KMS-11 (cell line): ENCODE results near the gene CCDC102A.
A peak's percentile ranks its signal among the peaks of the same experiment; 100 is the strongest.

Experiments
- H2AFZ ChIP-seq: fragments of 200-600 bp; sonication (generic); 2 replicates; pipeline ENCODE4 v1.6.1; 2016; ENCODE audit warnings: antibody characterized with exemption, mixed run types, low read depth
- H3K27ac ChIP-seq: fragments of 200-600 bp; sonication (generic); 2 replicates; pipeline ENCODE4 v1.6.1; 2016; ENCODE audit warnings: mild to moderate bottlenecking, mixed run types
- H3K27me3 ChIP-seq: fragments of 200-600 bp; sonication (generic); 2 replicates; pipeline ENCODE4 v1.6.1; 2017; ENCODE audit warnings: mild to moderate bottlenecking, low read depth, mixed run types, moderate library complexity; ENCODE audit not compliant: insufficient read depth
- H3K36me3 ChIP-seq: fragments of 200-600 bp; sonication (generic); 2 replicates; pipeline ENCODE4 v1.6.1; 2017; ENCODE audit warnings: mild to moderate bottlenecking, mixed run types; ENCODE audit not compliant: insufficient read depth
- H3K4me1 ChIP-seq: fragments of 200-600 bp; sonication (generic); 2 replicates; pipeline ENCODE4 v1.6.1; 2016; ENCODE audit warnings: mild to moderate bottlenecking, low read depth, mixed run types; ENCODE audit not compliant: poor library complexity, severe bottlenecking
- H3K4me2 ChIP-seq: fragments of 200-600 bp; sonication (generic); 2 replicates; pipeline ENCODE4 v1.7.0; 2016; ENCODE audit warnings: mild to moderate bottlenecking, mixed run types
- H3K4me3 ChIP-seq: fragments of 200-600 bp; sonication (generic); IDR thresholded peaks from 2 replicates; pipeline ENCODE4 v1.6.1; 2017; ENCODE audit warnings: low read depth, low read length, mixed read lengths; ENCODE audit not compliant: insufficient read depth
- H3K79me2 ChIP-seq: fragments of 200-600 bp; sonication (generic); 2 replicates; pipeline ENCODE4 v1.6.1; 2016; ENCODE audit warnings: low read depth, mixed run types; ENCODE audit not compliant: insufficient read depth
- H3K9ac ChIP-seq: fragments of 200-600 bp; sonication (generic); 2 replicates; pipeline ENCODE4 v1.6.1; 2016; ENCODE audit warnings: mild to moderate bottlenecking, mixed run types
- H4K20me1 ChIP-seq: fragments of 200-600 bp; sonication (generic); 2 replicates; pipeline ENCODE4 v1.6.1; 2016; ENCODE audit warnings: mild to moderate bottlenecking, mixed run types; ENCODE audit not compliant: insufficient read depth
- TF ChIP-seq, protein P1 (sequence below): fragments of 200-600 bp; sonication (generic); conservative IDR thresholded peaks from 2 replicates; pipeline ENCODE4 v1.6.1; 2017; ENCODE audit warnings: low read depth, mild to moderate bottlenecking, antibody characterized with exemption, low read length, moderate library complexity, mixed read lengths

The CCDC102A gene

DNA sequence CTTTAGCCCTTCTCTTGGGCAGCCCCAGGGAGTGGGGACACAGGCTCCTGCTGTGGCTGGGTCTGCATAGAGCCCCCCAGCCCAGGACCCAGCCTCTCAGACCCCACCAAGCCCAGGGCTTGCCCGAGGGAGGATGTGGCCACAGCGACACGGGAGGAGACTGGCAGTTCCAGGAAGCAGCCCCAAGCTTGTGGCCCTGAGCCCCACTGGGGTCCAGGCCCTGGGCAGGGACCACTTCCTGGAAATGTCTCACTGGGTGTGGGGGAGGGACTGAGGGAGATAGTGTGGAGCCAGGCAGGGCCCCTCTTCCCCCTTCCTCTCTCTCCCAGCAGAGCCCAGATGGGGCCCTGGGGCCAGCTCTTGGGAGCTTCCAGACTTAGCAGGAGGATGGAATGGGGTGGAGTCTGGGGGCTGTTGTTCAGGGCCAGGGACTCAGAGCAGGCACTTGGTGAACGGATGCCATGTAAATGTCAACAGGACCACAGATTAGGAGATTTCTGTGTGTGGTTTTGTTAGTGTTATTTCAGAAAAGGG, 41.4 kb upstream of the CCDC102A start:
- no peaks in the 10 kb centered on the region for H4K20me1 ChIP-seq

DNA sequence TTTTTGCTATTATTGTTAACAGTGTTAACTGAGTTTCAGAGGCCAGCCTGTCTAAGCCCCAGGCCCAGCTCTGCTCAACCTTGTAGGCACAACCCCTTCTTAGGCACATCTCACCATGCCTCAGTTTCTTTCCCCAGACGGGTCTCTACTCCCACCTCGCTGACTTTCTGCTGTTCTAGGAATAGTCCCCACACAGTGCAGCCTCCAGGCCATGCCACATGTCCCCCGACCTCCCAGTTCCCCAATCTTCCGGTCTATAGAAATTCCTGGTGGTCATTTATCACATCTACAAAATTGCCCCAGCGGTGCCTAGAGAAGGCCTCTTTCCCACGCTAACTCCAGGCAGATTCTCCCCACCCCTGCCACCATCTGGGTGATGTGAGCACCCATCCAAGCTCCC, 40.8 kb upstream of the CCDC102A start:
- H3K79me2 ChIP-seq = no peaks in the 10 kb centered on the region
- H3K4me1 ChIP-seq = peaks cover 4% of the 10 kb centered on the region
- no peak overlapping the region for H3K4me3 ChIP-seq
- no peaks in the 10 kb centered on the region for H3K27me3 ChIP-seq
- H3K4me2 ChIP-seq = no peak overlapping the region
- H3K9ac ChIP-seq = no peak overlapping the region
- H2AFZ ChIP-seq = no peak overlapping the region
- H3K27ac ChIP-seq = no peak overlapping the region
- TF ChIP-seq, protein P1, sequence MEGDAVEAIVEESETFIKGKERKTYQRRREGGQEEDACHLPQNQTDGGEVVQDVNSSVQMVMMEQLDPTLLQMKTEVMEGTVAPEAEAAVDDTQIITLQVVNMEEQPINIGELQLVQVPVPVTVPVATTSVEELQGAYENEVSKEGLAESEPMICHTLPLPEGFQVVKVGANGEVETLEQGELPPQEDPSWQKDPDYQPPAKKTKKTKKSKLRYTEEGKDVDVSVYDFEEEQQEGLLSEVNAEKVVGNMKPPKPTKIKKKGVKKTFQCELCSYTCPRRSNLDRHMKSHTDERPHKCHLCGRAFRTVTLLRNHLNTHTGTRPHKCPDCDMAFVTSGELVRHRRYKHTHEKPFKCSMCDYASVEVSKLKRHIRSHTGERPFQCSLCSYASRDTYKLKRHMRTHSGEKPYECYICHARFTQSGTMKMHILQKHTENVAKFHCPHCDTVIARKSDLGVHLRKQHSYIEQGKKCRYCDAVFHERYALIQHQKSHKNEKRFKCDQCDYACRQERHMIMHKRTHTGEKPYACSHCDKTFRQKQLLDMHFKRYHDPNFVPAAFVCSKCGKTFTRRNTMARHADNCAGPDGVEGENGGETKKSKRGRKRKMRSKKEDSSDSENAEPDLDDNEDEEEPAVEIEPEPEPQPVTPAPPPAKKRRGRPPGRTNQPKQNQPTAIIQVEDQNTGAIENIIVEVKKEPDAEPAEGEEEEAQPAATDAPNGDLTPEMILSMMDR = no peak
- H3K36me3 ChIP-seq = no peaks in the 10 kb centered on the region
- no peaks in the 10 kb centered on the region for H4K20me1 ChIP-seq

More for the DNA sequence above, 41.4 kb upstream of the CCDC102A start:
- no peak overlapping the region for H3K9ac ChIP-seq
- no peak overlapping the region for H3K4me3 ChIP-seq
- TF ChIP-seq, protein P1 = no peak
- H3K36me3 ChIP-seq = no peaks in the 10 kb centered on the region
- H3K79me2 ChIP-seq = no peaks in the 10 kb centered on the region
- H3K27me3 ChIP-seq = no peaks in the 10 kb centered on the region
- H3K27ac ChIP-seq = no peak overlapping the region
- H2AFZ ChIP-seq = no peak overlapping the region
- no peak overlapping the region for H3K4me2 ChIP-seq
- peaks cover 4% of the 10 kb centered on the region for H3K4me1 ChIP-seq

DNA sequence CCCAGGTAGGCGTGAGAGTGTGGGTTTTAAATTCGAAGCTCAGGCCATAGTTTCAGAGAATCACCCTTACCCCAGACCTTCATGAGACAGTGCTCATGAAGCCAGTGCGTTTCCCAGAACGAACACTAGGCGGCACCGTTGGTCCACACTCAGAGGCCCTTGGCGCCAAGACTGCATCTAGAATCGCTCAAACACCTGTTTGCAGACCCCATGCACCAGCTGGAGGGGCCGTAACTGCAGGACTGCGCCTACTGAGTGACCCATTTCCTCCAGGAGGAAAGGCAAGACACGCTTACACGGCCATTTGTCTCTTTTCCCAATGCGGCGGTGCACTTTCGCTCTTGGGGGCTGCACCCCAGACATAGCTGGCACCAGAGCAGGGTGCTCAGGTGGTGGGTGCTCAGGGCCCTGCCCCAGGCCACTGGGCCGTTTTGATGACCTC, 40.1 kb upstream of the CCDC102A start:
- Histone ChIP-seq H2AFZ (peak overlapping the region; percentile 58; the same call in 1 of the 2 replicates), H3K27me3 (no peaks in the 10 kb centered on the region), H3K27ac (no peak overlapping the region), H3K9ac (no peak overlapping the region), H3K4me1 (peaks cover 4% of the 10 kb centered on the region), H3K4me3 (no peak overlapping the region), H4K20me1 (no peaks in the 10 kb centered on the region), H3K4me2 (peak overlapping the region; percentile 19; the same call in 1 of the 2 replicates), H3K36me3 (no peaks in the 10 kb centered on the region), H3K79me2 (no peaks in the 10 kb centered on the region)
- TF ChIP-seq, protein P1 = peak; percentile 93

DNA sequence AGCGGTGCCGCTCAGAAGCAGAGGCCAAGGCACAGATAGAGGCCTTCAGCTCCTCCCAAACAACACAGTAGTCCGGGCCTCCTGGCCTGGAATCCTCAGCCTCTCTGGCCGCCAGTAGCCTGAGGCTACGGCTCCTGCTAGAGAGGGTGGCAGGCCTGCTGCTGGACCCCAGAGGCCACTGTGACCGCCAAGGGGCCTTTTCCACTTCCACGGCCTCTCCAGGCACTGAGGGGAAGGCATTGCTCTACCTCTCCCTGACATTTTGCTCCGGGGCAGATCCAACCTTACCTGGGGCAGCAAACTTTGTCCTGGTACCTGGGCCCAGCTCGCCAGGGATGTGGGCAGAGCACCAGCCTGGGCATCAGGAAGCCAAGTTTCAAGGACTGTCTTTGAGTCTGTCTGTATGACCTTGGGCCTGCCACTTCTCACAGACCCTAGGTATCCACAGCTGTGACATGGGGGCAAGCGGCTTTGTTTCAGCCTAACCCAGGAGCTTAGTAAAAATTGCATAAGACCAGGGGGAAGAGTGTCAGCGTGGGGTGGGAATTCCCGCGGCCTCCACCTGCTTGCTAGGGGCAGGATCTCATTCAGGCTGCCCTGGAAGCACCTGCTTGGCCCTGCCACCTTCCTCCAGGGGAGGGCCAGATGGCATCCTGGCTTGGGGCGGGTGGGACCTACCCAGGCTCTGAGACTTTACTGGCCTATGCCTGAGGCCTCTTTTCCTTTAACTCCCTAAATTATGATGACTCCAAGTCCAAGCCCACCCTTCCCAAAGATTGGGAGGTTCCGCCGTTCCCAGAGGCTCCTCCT, 39.3 kb upstream of the CCDC102A start:
- Histone ChIP-seq H3K79me2 (no peaks in the 10 kb centered on the region), H3K27me3 (no peaks in the 10 kb centered on the region), H3K4me1 (peaks cover 4% of the 10 kb centered on the region), H3K9ac (no peak overlapping the region), H3K4me2 (no peak overlapping the region), H3K4me3 (no peak overlapping the region), H3K27ac (no peak overlapping the region), H4K20me1 (no peaks in the 10 kb centered on the region), H2AFZ (peak overlapping the region; percentile 58; the same call in 1 of the 2 replicates), H3K36me3 (no peaks in the 10 kb centered on the region)
- TF ChIP-seq, protein P1 = no peak
